Smooth muscle cell (in vitro differentiated cells): ENCODE data around the gene NCOA5. TPM values are rescaled to one million over a fixed set of nuclear protein-coding genes. Genes with fewer than 3 reads are reported as not detected.
"Not testable (repeated sequence)": the region's sequence is repeated elsewhere in the genome, so short reads cannot be mapped to it uniquely, and the experiment has no call there.

Experiments used
- DNase-seq: peaks from one replicate; lab custom pipeline; 2025; ENCODE audit not compliant: unreplicated experiment; lab: John Stamatoyannopoulos, UW
- H2AFZ ChIP-seq: fragments of 200-600 bp; sonication (generic); 2 replicates; pipeline ENCODE4 v1.6.0; 2016; ENCODE audit warnings: antibody characterized with exemption, low read depth, mild to moderate bottlenecking
- H3F3A ChIP-seq: fragments of 200-600 bp; sonication (generic); 2 replicates; pipeline ENCODE4 v1.6.0; 2017; ENCODE audit warnings: antibody characterized with exemption, low read depth
- H3K27ac ChIP-seq: fragments of 200-600 bp; sonication (generic); 2 replicates; pipeline ENCODE4 v1.5.1; 2016; ENCODE audit warnings: low read depth, mild to moderate bottlenecking
- H3K27me3 ChIP-seq: fragments of 200-600 bp; sonication (generic); 2 replicates; pipeline ENCODE4 v1.6.1; 2016; ENCODE audit warnings: low read depth, mild to moderate bottlenecking
- H3K36me3 ChIP-seq: fragments of 200-600 bp; sonication (generic); 2 replicates; pipeline ENCODE4 v1.5.1; 2016; ENCODE audit warnings: low read depth
- H3K4me1 ChIP-seq: fragments of 200-600 bp; sonication (generic); 2 replicates; pipeline ENCODE4 v1.5.1; 2016; ENCODE audit warnings: low read depth
- H3K4me2 ChIP-seq: fragments of 200-600 bp; sonication (generic); 2 replicates; pipeline ENCODE4 v1.6.0; 2016; ENCODE audit warnings: mild to moderate bottlenecking
- H3K4me3 ChIP-seq: fragments of 200-600 bp; sonication (generic); 2 replicates; pipeline ENCODE4 v1.5.1; 2016; ENCODE audit warnings: mild to moderate bottlenecking
- H3K79me2 ChIP-seq: fragments of 200-600 bp; sonication (generic); 2 replicates; pipeline ENCODE4 v1.6.0; 2016; ENCODE audit warnings: low read depth, mild to moderate bottlenecking
- H3K9ac ChIP-seq: fragments of 200-600 bp; sonication (generic); 2 replicates; pipeline ENCODE4 v1.6.0; 2016; ENCODE audit warnings: low read depth
- H3K9me3 ChIP-seq: fragments of 200-600 bp; sonication (generic); replicated peaks from 2 replicates; pipeline ENCODE4 v1.5.1; 2016; ENCODE audit warnings: low read depth
- H4K20me1 ChIP-seq: fragments of 200-600 bp; sonication (generic); 2 replicates; pipeline ENCODE4 v1.6.0; 2016; ENCODE audit warnings: low read depth
- CTCF ChIP-seq: fragments of 200-600 bp; sonication (generic); IDR thresholded peaks from 2 replicates; pipeline ENCODE4 v1.5.1; 2017; ENCODE audit warnings: borderline replicate concordance, mild to moderate bottlenecking, antibody characterized with exemption; ENCODE audit not compliant: insufficient read depth, poor library complexity, severe bottlenecking
- WGBS: methylation state at CpG from one replicate; pipeline ENCODE4 v1.1.7; 2016; ENCODE audit warnings: low lambda C conversion rate; 5-methylcytosine and 5-hydroxymethylcytosine counted together
- polyA plus RNA-seq: library from polyadenylated mRNA; unstranded; fragments of >200 nt; fragmentation: Nextera tagmentation; extraction: Ambion mirVana; gene quantifications from 2 replicates; pipeline ENCODE4 v1.2.1, GENCODE V29; 2016
- total RNA-seq: library from RNA; depleted of rRNA; stranded (reverse); fragments of >200 nt; gene quantifications from 2 replicates; pipeline ENCODE4 v1.2.3, GENCODE V29; 2014

NCOA5 gene
- total and polyA plus RNA-seq, 2 experiments from 2014 or later = 8.3 to 11.4 TPM

DNA sequence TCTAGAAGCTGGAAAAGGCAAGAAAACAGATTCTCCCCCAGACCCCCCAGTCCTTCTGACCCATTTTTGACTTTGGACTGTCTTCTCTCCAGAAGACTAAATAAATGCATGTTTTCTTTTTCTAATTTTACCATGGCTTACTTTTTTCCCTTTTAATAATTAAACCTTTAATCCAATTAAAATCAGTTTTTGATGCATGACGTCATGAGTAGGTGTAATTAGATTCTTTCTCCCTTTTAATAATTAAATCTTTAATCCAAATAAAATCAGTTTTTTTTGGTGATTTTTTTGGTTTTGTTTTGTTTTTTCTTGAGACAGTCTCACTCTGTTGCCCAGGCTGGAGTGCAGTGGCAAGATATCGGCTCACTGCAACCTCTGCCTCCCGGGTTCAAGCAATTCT is 13.2 kb upstream of the NCOA5 start:
- Histone ChIP-seq H3K9ac (no peak overlapping the region), H3K27ac (no peak overlapping the region)
- WGBS = 82% methylated on average over 3 of the region's 3 CpGs

DNA sequence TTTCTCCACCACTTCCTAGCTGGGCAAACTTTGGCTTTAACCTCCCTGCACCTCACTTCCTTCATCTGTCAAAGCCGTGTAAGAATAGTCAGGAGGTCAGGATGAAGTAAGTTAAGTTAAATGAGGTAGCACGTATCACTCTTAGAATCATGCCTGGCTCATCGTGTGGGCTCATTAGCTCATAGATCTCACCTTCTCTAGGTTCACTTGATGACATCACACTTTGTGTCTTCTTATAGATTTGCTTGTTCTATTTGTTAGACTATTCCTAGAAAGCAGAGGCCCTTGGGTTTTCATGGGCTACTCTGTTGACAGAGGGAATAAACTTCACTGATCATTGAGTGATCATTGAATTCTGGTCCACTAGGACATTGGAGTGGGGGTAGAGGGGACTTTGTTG is 12.2 kb upstream of the NCOA5 start:
- Histone ChIP-seq H3K4me3 (no peak overlapping the region), H3K9ac (no peak overlapping the region), H3K27ac (no peak overlapping the region), H3K4me2 (no peak overlapping the region), H3K36me3 (no peaks in the 10 kb centered on the region), H3F3A (no peaks in the 10 kb centered on the region), H3K9me3 (no peaks in the 10 kb centered on the region), H4K20me1 (no peaks in the 10 kb centered on the region), H2AFZ (no peak overlapping the region), H3K4me1 (no peaks in the 10 kb centered on the region), H3K27me3 (peaks cover 64% of the 10 kb centered on the region), H3K79me2 (no peaks in the 10 kb centered on the region)
- DNase-seq = no peak
- no peak for TF ChIP-seq CTCF
- WGBS = 89% methylated on average over 3 of the region's 3 CpGs

More for the DNA sequence above, 13.2 kb upstream of the NCOA5 start:
- no peak overlapping the region for H3K4me3 ChIP-seq
- no peaks in the 10 kb centered on the region for H3K36me3 ChIP-seq
- H3K4me2 ChIP-seq = no peak overlapping the region
- H3K79me2 ChIP-seq = no peaks in the 10 kb centered on the region
- peaks cover 63% of the 10 kb centered on the region for H3K27me3 ChIP-seq
- no peak for DNase-seq
- TF ChIP-seq CTCF = no peak
- H4K20me1 ChIP-seq = no peaks in the 10 kb centered on the region
- H3F3A ChIP-seq = no peaks in the 10 kb centered on the region
- no peaks in the 10 kb centered on the region for H3K4me1 ChIP-seq
- H2AFZ ChIP-seq = no peak overlapping the region
- H3K9me3 ChIP-seq = no peaks in the 10 kb centered on the region

GRCh38 chr20:46100988-46101387 is 11.2 kb upstream of the NCOA5 start:
- no peaks in the 10 kb centered on the region for H3F3A ChIP-seq
- no peaks in the 10 kb centered on the region for H3K4me1 ChIP-seq
- no peaks in the 10 kb centered on the region for H3K9me3 ChIP-seq
- H3K4me2 ChIP-seq = no peak overlapping the region
- DNase-seq = no peak
- no peak overlapping the region for H3K9ac ChIP-seq
- peaks cover 62% of the 10 kb centered on the region for H3K27me3 ChIP-seq
- H3K79me2 ChIP-seq = no peaks in the 10 kb centered on the region
- no peak overlapping the region for H3K27ac ChIP-seq
- no peak overlapping the region for H3K4me3 ChIP-seq
- 86% methylated on average over 5 of the region's 5 CpGs for WGBS
- TF ChIP-seq CTCF = no peak
- no peak overlapping the region for H2AFZ ChIP-seq
- H4K20me1 ChIP-seq = no peaks in the 10 kb centered on the region
- no peaks in the 10 kb centered on the region for H3K36me3 ChIP-seq

GRCh38 chr20:46100444-46100843 is 10.7 kb upstream of the NCOA5 start:
- WGBS = 94% methylated on average over 7 of the region's 7 CpGs
- not testable (repeated sequence) for H3K36me3 ChIP-seq, H2AFZ ChIP-seq

More at GRCh38 chr20:46100444-46100843, 10.7 kb upstream of the NCOA5 start:
- H3K27me3 ChIP-seq = peaks cover 56% of the 10 kb centered on the region
- DNase-seq, H3F3A ChIP-seq, H3K27ac ChIP-seq, H3K9me3 ChIP-seq, H3K4me2 ChIP-seq, H3K4me3 ChIP-seq, H3K9ac ChIP-seq, H4K20me1 ChIP-seq, H3K79me2 ChIP-seq, H3K4me1 ChIP-seq: not testable (repeated sequence)
